Trophoblast cell (in vitro differentiated cells and primary cell): ENCODE results near the gene SCART1.

Experiments used
- DNase-seq, 2 donors: peaks; one replicate each; pipeline ENCODE4 v3.0.0-alpha.2; 2016
- H2AFZ ChIP-seq: 2 replicates; pipeline ENCODE4 v1.6.1; 2013; ENCODE audit warnings: low read length, moderate library complexity, mild to moderate bottlenecking; ENCODE audit not compliant: insufficient read depth, poor library complexity
- H2AK5ac ChIP-seq: 2 replicates; pipeline ENCODE4 v1.6.1; 2013; ENCODE audit warnings: mild to moderate bottlenecking, low read length
- H2BK120ac ChIP-seq: 2 replicates; pipeline ENCODE4 v1.6.1; 2013; ENCODE audit warnings: low read length, mild to moderate bottlenecking, moderate library complexity; ENCODE audit not compliant: insufficient read depth, poor library complexity
- H2BK12ac ChIP-seq: 2 replicates; pipeline ENCODE4 v1.6.1; 2013; ENCODE audit warnings: mild to moderate bottlenecking, low read length, moderate library complexity
- H2BK5ac ChIP-seq: 2 replicates; pipeline ENCODE4 v1.6.1; 2013; ENCODE audit warnings: low read length, low read depth, moderate library complexity, mild to moderate bottlenecking; ENCODE audit not compliant: poor library complexity
- H3K14ac ChIP-seq: 2 replicates; pipeline ENCODE4 v1.6.1; 2013; ENCODE audit warnings: mild to moderate bottlenecking, low read length
- H3K18ac ChIP-seq: 2 replicates; pipeline ENCODE4 v1.6.1; 2013; ENCODE audit warnings: mild to moderate bottlenecking, low read length
- H3K23ac ChIP-seq: 2 replicates; pipeline ENCODE4 v1.6.1; 2013; ENCODE audit warnings: low read length
- H3K27ac ChIP-seq: 2 replicates; pipeline ENCODE4 v1.5.1; 2013; ENCODE audit warnings: low read depth, mild to moderate bottlenecking, inconsistent platforms, low read length, moderate library complexity
- H3K27me3 ChIP-seq: 2 replicates; pipeline ENCODE4 v1.6.1; 2013; ENCODE audit warnings: inconsistent platforms, mild to moderate bottlenecking, low read length, moderate library complexity; ENCODE audit not compliant: insufficient read depth
- H3K36me3 ChIP-seq, 2 experiments: 1 replicate in 1 of 2; 2 replicates in 1 of 2; pipeline ENCODE4 v1.6.1; 2013; ENCODE audit warnings: low read length in 2 of 2, mild to moderate bottlenecking in 2 of 2, moderate library complexity in 1 of 2; ENCODE audit not compliant: insufficient read depth in 2 of 2, control insufficient read depth in 1 of 2
- H3K4ac ChIP-seq: 2 replicates; pipeline ENCODE4 v1.6.1; 2013; ENCODE audit warnings: low read depth, mild to moderate bottlenecking, low read length, moderate library complexity
- H3K4me1 ChIP-seq, 2 experiments: 1 replicate in 1 of 2; 2 replicates in 1 of 2; pipeline ENCODE4 v1.6.1; 2013; ENCODE audit warnings: low read length in 2 of 2, mild to moderate bottlenecking in 2 of 2, moderate library complexity in 1 of 2; ENCODE audit not compliant: insufficient read depth in 2 of 2, control insufficient read depth in 1 of 2
- H3K4me2 ChIP-seq: 2 replicates; pipeline ENCODE4 v1.6.1; 2013; ENCODE audit warnings: inconsistent platforms, mild to moderate bottlenecking, low read length, moderate library complexity
- H3K4me3 ChIP-seq: 2 replicates; pipeline ENCODE4 v1.5.1; 2013; ENCODE audit warnings: mild to moderate bottlenecking, low read depth, low read length, inconsistent platforms
- H3K79me1 ChIP-seq: one replicate; pipeline ENCODE4 v1.6.1; 2013; ENCODE audit warnings: low read length
- H3K79me2 ChIP-seq: 2 replicates; pipeline ENCODE4 v1.6.1; 2013; ENCODE audit warnings: low read length, mild to moderate bottlenecking; ENCODE audit not compliant: control insufficient read depth, insufficient read depth, poor library complexity
- H3K9ac ChIP-seq: 2 replicates; pipeline ENCODE4 v1.6.1; 2013; ENCODE audit warnings: mild to moderate bottlenecking, low read length
- H3K9me3 ChIP-seq: 2 replicates; pipeline ENCODE4 v1.6.1; 2013; ENCODE audit warnings: low read depth, mild to moderate bottlenecking, control low read depth, inconsistent platforms, low read length; ENCODE audit not compliant: insufficient read depth
- H4K12ac ChIP-seq: 2 replicates; pipeline ENCODE4 v1.6.1; 2013; ENCODE audit warnings: low read depth, mild to moderate bottlenecking, low read length, moderate library complexity
- H4K8ac ChIP-seq: 2 replicates; pipeline ENCODE4 v1.6.1; 2013; ENCODE audit warnings: low read depth, mild to moderate bottlenecking, low read length, moderate library complexity
- H4K91ac ChIP-seq: one replicate; pipeline ENCODE4 v1.6.1; 2013; ENCODE audit warnings: low read depth, mild to moderate bottlenecking, low read length, moderate library complexity
- WGBS: extraction: QIAGEN DNeasy Blood & Tissue Kit; methylation state at CpG from one replicate; pipeline ENCODE4 v1.1.7; 2013; ENCODE audit warnings: missing lambda C conversion rate; ENCODE audit not compliant: insufficient read length, insufficient coverage; ENCODE audit errors: extremely low coverage; 5-methylcytosine and 5-hydroxymethylcytosine counted together

Gene SCART1

GRCh38 chr10:133445751-133446708 lies 7.7 kb upstream of the SCART1 start:
- no peaks in the 10 kb centered on the region for H3K36me3 ChIP-seq
- no peak overlapping the region for H3K4me2 ChIP-seq
- no peak overlapping the region for H3K9ac ChIP-seq
- H3K4ac ChIP-seq: no peak overlapping the region
- no peaks in the 10 kb centered on the region for H3K27me3 ChIP-seq
- no peak overlapping the region for H2AFZ ChIP-seq
- H2BK5ac ChIP-seq: no peak overlapping the region
- no peak overlapping the region for H3K4me3 ChIP-seq
- peaks cover 56% of the 10 kb centered on the region for H3K9me3 ChIP-seq
- no peaks in the 10 kb centered on the region for H3K4me1 ChIP-seq
- H3K79me1 ChIP-seq: no peaks in the 10 kb centered on the region
- no peak overlapping the region for H3K18ac ChIP-seq
- H2BK12ac ChIP-seq: no peak overlapping the region
- H3K23ac ChIP-seq: no peak overlapping the region
- H4K8ac ChIP-seq: no peak overlapping the region
- no peak overlapping the region for H3K27ac ChIP-seq
- no peak overlapping the region for H2BK120ac ChIP-seq
- no peaks in the 10 kb centered on the region for H3K79me2 ChIP-seq
- WGBS: no CpG with 5 or more reads among the region's 80 CpGs
- DNase-seq: no peak
- H3K14ac ChIP-seq: no peak overlapping the region
- no peak overlapping the region for H2AK5ac ChIP-seq
- H4K12ac ChIP-seq: no peak overlapping the region
- H4K91ac ChIP-seq: no peak overlapping the region

GRCh38 chr10:133446979-133447378 lies 6.8 kb upstream of the SCART1 start:
- no peak overlapping the region for H3K4me3 ChIP-seq
- no peak overlapping the region for H4K91ac ChIP-seq
- H2BK12ac ChIP-seq: no peak overlapping the region
- H2AFZ ChIP-seq: no peak overlapping the region
- H3K18ac ChIP-seq: no peak overlapping the region
- no peak overlapping the region for H4K8ac ChIP-seq
- H2BK120ac ChIP-seq: no peak overlapping the region
- H3K27ac ChIP-seq: no peak overlapping the region
- WGBS: no CpG with 5 or more reads among the region's 11 CpGs
- no peak overlapping the region for H4K12ac ChIP-seq
- H3K23ac ChIP-seq: no peak overlapping the region
- H3K4ac ChIP-seq: no peak overlapping the region
- DNase-seq: no peak
- no peak overlapping the region for H2AK5ac ChIP-seq
- H3K9ac ChIP-seq: no peak overlapping the region
- H3K4me2 ChIP-seq: no peak overlapping the region
- H3K79me1 ChIP-seq: no peaks in the 10 kb centered on the region
- H3K14ac ChIP-seq: no peak overlapping the region
- H3K36me3 ChIP-seq: no peaks in the 10 kb centered on the region
- H2BK5ac ChIP-seq: no peak overlapping the region
- no peaks in the 10 kb centered on the region for H3K27me3 ChIP-seq
- peaks cover 51% of the 10 kb centered on the region for H3K9me3 ChIP-seq
- no peaks in the 10 kb centered on the region for H3K79me2 ChIP-seq
- no peaks in the 10 kb centered on the region for H3K4me1 ChIP-seq

DNA sequence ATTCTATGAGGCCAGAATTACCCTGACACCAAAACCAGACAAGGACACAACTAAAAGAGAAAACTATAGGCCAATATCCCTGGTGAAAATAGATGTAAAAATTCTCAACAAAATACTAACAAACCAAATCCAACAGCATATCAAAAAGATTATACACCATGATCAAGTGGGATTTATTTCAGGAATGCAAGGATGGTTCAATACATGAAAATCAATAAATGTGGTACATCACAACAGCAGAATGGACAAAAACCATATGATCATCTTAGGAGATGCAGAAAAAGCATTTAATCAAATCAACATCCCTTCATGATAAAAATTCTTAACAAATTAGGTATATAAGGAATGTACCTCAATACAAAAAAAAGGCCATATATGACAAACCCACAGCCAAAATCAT lies 5.6 kb upstream of the SCART1 start:
- no peak overlapping the region for H2AFZ ChIP-seq
- no peak overlapping the region for H4K12ac ChIP-seq
- no peak overlapping the region for H2BK5ac ChIP-seq
- H4K91ac ChIP-seq: no peak overlapping the region
- no peak for DNase-seq
- no peak overlapping the region for H2AK5ac ChIP-seq
- no peaks in the 10 kb centered on the region for H3K79me1 ChIP-seq
- H3K4me1 ChIP-seq: no peaks in the 10 kb centered on the region
- no peaks in the 10 kb centered on the region for H3K79me2 ChIP-seq
- H3K18ac ChIP-seq: no peak overlapping the region
- no peak overlapping the region for H3K27ac ChIP-seq
- H3K4ac ChIP-seq: no peak overlapping the region
- peaks cover 44% of the 10 kb centered on the region for H3K9me3 ChIP-seq
- no peak overlapping the region for H2BK120ac ChIP-seq
- no peak overlapping the region for H3K9ac ChIP-seq
- no peak overlapping the region for H3K14ac ChIP-seq
- H4K8ac ChIP-seq: no peak overlapping the region
- no peak overlapping the region for H3K4me3 ChIP-seq
- no peak overlapping the region for H3K4me2 ChIP-seq
- no peaks in the 10 kb centered on the region for H3K36me3 ChIP-seq
- no peaks in the 10 kb centered on the region for H3K27me3 ChIP-seq
- H3K23ac ChIP-seq: no peak overlapping the region
- H2BK12ac ChIP-seq: no peak overlapping the region

DNA sequence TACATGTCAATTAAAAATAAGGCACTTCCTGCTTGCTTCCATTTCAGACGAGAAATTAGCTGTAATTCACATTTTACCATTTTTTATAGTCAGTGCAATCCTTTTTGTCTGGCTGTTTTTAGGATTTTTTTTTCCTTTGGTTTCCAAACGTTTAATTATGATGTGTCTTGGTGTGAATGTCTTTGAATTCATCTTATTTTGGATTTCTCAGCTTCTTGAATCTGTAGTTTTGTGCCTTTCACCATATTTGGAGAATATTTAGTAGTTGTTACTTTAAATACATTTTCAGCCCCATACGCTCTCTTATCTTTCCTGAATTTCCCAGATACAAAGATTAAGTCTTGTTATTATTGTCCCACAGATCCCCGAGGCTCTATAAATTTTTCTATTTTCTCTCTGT lies 2.4 kb upstream of the SCART1 start:
- Histone ChIP-seq H2AFZ (no peak overlapping the region), H3K18ac (no peak overlapping the region), H2BK12ac (no peak overlapping the region), H3K27me3 (no peaks in the 10 kb centered on the region), H3K9ac (no peak overlapping the region), H3K79me1 (no peaks in the 10 kb centered on the region), H3K36me3 (no peaks in the 10 kb centered on the region), H2AK5ac (no peak overlapping the region), H3K27ac (no peak overlapping the region), H4K8ac (no peak overlapping the region), H2BK5ac (no peak overlapping the region), H3K14ac (no peak overlapping the region), H3K4me3 (no peak overlapping the region), H2BK120ac (no peak overlapping the region), H3K4me2 (no peak overlapping the region), H3K4me1 (no peaks in the 10 kb centered on the region), H4K91ac (no peak overlapping the region), H3K9me3 (peaks cover 41% of the 10 kb centered on the region), H4K12ac (no peak overlapping the region), H3K79me2 (no peaks in the 10 kb centered on the region), H3K23ac (no peak overlapping the region), H3K4ac (no peak overlapping the region)
- WGBS: no CpG with 5 or more reads among the region's 4 CpGs
- no peak for DNase-seq
